Measurements from ENCODE around the gene NELL2.

Gene NELL2

GRCh38 chr12:44711736-44712135, 164.4 kb downstream of the NELL2 start:
- H3K27ac ChIP-seq (ENCODE audit: low read depth, low read length) = no peak overlapping the region
- TF ChIP-seq EZH2phosphoT487 (IDR thresholded peaks at IDR 0.05; ENCODE audit: borderline replicate concordance, low read length) (no peak), CTCF (IDR thresholded peaks at IDR 0.05; ENCODE audit: low read depth, low read length, poor library complexity, severe bottlenecking) (no peak)
- H3K79me2 ChIP-seq (ENCODE audit: control insufficient read depth, low read length) = no peaks in the 10 kb centered on the region
- H3K36me3 ChIP-seq (ENCODE audit: control insufficient read depth, low read length) = no peaks in the 10 kb centered on the region
- no peak overlapping the region for H3K4me3 ChIP-seq (ENCODE audit: low read length)
- H3F3A ChIP-seq (ENCODE audit: control insufficient read depth, insufficient read depth) = no peaks in the 10 kb centered on the region
- H3K4me1 ChIP-seq (ENCODE audit: control insufficient read depth, low read length) = no peaks in the 10 kb centered on the region
- no peaks in the 10 kb centered on the region for H4K20me1 ChIP-seq (ENCODE audit: control insufficient read depth, insufficient read depth, low read depth, low read length)
- H3K9me2 ChIP-seq (replicated peaks; ENCODE audit: control insufficient read depth, low read length) = no peaks in the 10 kb centered on the region
- H3K4me2 ChIP-seq (ENCODE audit: low read length) = no peak overlapping the region
- no peaks in the 10 kb centered on the region for H3K9me3 ChIP-seq (ENCODE audit: control insufficient read depth, insufficient read depth, low read length)
- no peaks in the 10 kb centered on the region for H3K27me3 ChIP-seq (ENCODE audit: control insufficient read depth, low read length)

- TF ChIP-seq CTCF (IDR thresholded peaks at IDR 0.05; ENCODE audit: low read depth, low read length, poor library complexity, severe bottlenecking) (no peak), EZH2phosphoT487 (IDR thresholded peaks at IDR 0.05; ENCODE audit: borderline replicate concordance, low read length) (no peak)
- H4K20me1 ChIP-seq (ENCODE audit: control insufficient read depth, insufficient read depth, low read depth, low read length) = no peaks in the 10 kb centered on the region
- H3K36me3 ChIP-seq (ENCODE audit: control insufficient read depth, low read length) = no peaks in the 10 kb centered on the region
- no peak overlapping the region for H3K4me2 ChIP-seq (ENCODE audit: low read length)
- H3K4me1 ChIP-seq (ENCODE audit: control insufficient read depth, low read length) = no peaks in the 10 kb centered on the region
- no peaks in the 10 kb centered on the region for H3K9me3 ChIP-seq (ENCODE audit: control insufficient read depth, insufficient read depth, low read length)
- H3K27me3 ChIP-seq (ENCODE audit: control insufficient read depth, low read length) = no peaks in the 10 kb centered on the region
- no peaks in the 10 kb centered on the region for H3F3A ChIP-seq (ENCODE audit: control insufficient read depth, insufficient read depth)
- no peak overlapping the region for H3K27ac ChIP-seq (ENCODE audit: low read depth, low read length)
- H3K9me2 ChIP-seq (replicated peaks; ENCODE audit: control insufficient read depth, low read length) = no peaks in the 10 kb centered on the region
- H3K4me3 ChIP-seq (ENCODE audit: low read length) = no peak overlapping the region
- H3K79me2 ChIP-seq (ENCODE audit: control insufficient read depth, low read length) = no peaks in the 10 kb centered on the region
These were observed 166.9 kb downstream of the NELL2 start for GRCh38 chr12:44709166-44709565.

GRCh38 chr12:44708218-44708617, 167.9 kb downstream of the NELL2 start:
- Histone ChIP-seq H3K36me3 (ENCODE audit: control insufficient read depth, low read length) (no peaks in the 10 kb centered on the region), H3F3A (ENCODE audit: control insufficient read depth, insufficient read depth) (no peaks in the 10 kb centered on the region), H3K9me2 (replicated peaks; ENCODE audit: control insufficient read depth, low read length) (no peaks in the 10 kb centered on the region), H3K27ac (ENCODE audit: low read depth, low read length) (no peak overlapping the region), H3K4me1 (ENCODE audit: control insufficient read depth, low read length) (no peaks in the 10 kb centered on the region), H4K20me1 (ENCODE audit: control insufficient read depth, insufficient read depth, low read depth, low read length) (no peaks in the 10 kb centered on the region), H3K4me3 (ENCODE audit: low read length) (no peak overlapping the region), H3K9me3 (ENCODE audit: control insufficient read depth, insufficient read depth, low read length) (no peaks in the 10 kb centered on the region), H3K4me2 (ENCODE audit: low read length) (no peak overlapping the region), H3K27me3 (ENCODE audit: control insufficient read depth, low read length) (no peaks in the 10 kb centered on the region), H3K79me2 (ENCODE audit: control insufficient read depth, low read length) (no peaks in the 10 kb centered on the region)
- TF ChIP-seq EZH2phosphoT487 (IDR thresholded peaks at IDR 0.05; ENCODE audit: borderline replicate concordance, low read length) (no peak), CTCF (IDR thresholded peaks at IDR 0.05; ENCODE audit: low read depth, low read length, poor library complexity, severe bottlenecking) (no peak)

Measured in DOHH2 (cell line).